T-helper 17 cell (primary cell): ENCODE results near the gene FGF21. TPM values are rescaled to one million over a fixed set of nuclear protein-coding genes. Genes with fewer than 3 reads are reported as not detected.
"Not testable (repeated sequence)": the region's sequence is repeated elsewhere in the genome, so short reads cannot be mapped to it uniquely, and the experiment has no call there.

Source experiments
- ATAC-seq: fragments of 150-1000 bp; cut with Tn5 transposase; 2 replicates; pipeline ENCODE4 v1.10.0; 2021; ENCODE audit warnings: mild to moderate bottlenecking, moderate library complexity
- DNase-seq, 3 donors: peaks; one replicate each; pipeline versions ENCODE4 v3.0.0 to v3.0.0-alpha.2; 2020 to 2021
- H3K9me3 ChIP-seq: one replicate; pipeline ENCODE4 v1.7.0; 2013; ENCODE audit warnings: low read length, mild to moderate bottlenecking; ENCODE audit not compliant: control insufficient read depth, poor library complexity, severe bottlenecking
- H3K27ac Mint-ChIP-seq: one replicate; pipeline ENCODE4 v1.8.0; 2022; ENCODE audit warnings: mild to moderate bottlenecking, moderate library complexity, mixed read lengths
- H3K27me3 Mint-ChIP-seq: one replicate; pipeline ENCODE4 v1.8.0; 2022; ENCODE audit warnings: mixed read lengths
- H3K36me3 Mint-ChIP-seq: one replicate; pipeline ENCODE4 v1.8.0; 2022; ENCODE audit warnings: low read depth, mixed read lengths
- H3K4me1 Mint-ChIP-seq: one replicate; pipeline ENCODE4 v1.8.0; 2022; ENCODE audit warnings: mild to moderate bottlenecking, mixed read lengths
- H3K4me3 Mint-ChIP-seq: one replicate; pipeline ENCODE4 v1.8.0; 2022; ENCODE audit warnings: mild to moderate bottlenecking, moderate library complexity, mixed read lengths
- total RNA-seq, 4 donors: library from RNA in 2 of 4; stranded (reverse) in 2 of 4; gene quantifications; one replicate each; pipeline ENCODE4 v1.2.3 and lab custom pipeline; 2022 to 2026

Gene FGF21, protein sequence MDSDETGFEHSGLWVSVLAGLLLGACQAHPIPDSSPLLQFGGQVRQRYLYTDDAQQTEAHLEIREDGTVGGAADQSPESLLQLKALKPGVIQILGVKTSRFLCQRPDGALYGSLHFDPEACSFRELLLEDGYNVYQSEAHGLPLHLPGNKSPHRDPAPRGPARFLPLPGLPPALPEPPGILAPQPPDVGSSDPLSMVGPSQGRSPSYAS
- total RNA-seq (not detected), total RNA-seq (lab: John Stamatoyannopoulos, UW) (0 reads per million in 2 donors)

- H3K27me3 Mint-ChIP-seq, result peaks cover 12% of the 10 kb centered on the region
- no peak within 1 kb of the TSS for H3K27ac Mint-ChIP-seq
- no peaks in the 10 kb centered on the region for H3K9me3 ChIP-seq
- peak within 1 kb of the TSS; percentile 86 for H3K4me3 Mint-ChIP-seq
- ATAC-seq (no peak), DNase-seq (no peak)
- H3K4me1 Mint-ChIP-seq, result peaks cover 10% of the 10 kb centered on the region
- no peaks in the 10 kb centered on the region for H3K36me3 Mint-ChIP-seq
Observed at GRCh38 chr19:48755084-48755641, at the start of gene FGF21. TSS of gene FGF21 (plus strand) at chr19:48755524. CDS start at chr19:48756237, 713 bp downstream.

GRCh38 chr19:48708471-48708870 lies 46.9 kb upstream of the FGF21 start:
- DNase-seq, result no peak
- no peak for ATAC-seq
- H3K36me3 Mint-ChIP-seq, result peaks cover 4% of the 10 kb centered on the region
- peaks cover 9% of the 10 kb centered on the region for H3K4me1 Mint-ChIP-seq
- H3K4me3 Mint-ChIP-seq, result no peak overlapping the region
- H3K9me3 ChIP-seq, result no peaks in the 10 kb centered on the region
- no peak overlapping the region for H3K27ac Mint-ChIP-seq
- no peaks in the 10 kb centered on the region for H3K27me3 Mint-ChIP-seq

GRCh38 chr19:48711106-48711662 lies 44.1 kb upstream of the FGF21 start:
- no peak overlapping the region for H3K4me3 Mint-ChIP-seq
- ATAC-seq, result no peak

DNA sequence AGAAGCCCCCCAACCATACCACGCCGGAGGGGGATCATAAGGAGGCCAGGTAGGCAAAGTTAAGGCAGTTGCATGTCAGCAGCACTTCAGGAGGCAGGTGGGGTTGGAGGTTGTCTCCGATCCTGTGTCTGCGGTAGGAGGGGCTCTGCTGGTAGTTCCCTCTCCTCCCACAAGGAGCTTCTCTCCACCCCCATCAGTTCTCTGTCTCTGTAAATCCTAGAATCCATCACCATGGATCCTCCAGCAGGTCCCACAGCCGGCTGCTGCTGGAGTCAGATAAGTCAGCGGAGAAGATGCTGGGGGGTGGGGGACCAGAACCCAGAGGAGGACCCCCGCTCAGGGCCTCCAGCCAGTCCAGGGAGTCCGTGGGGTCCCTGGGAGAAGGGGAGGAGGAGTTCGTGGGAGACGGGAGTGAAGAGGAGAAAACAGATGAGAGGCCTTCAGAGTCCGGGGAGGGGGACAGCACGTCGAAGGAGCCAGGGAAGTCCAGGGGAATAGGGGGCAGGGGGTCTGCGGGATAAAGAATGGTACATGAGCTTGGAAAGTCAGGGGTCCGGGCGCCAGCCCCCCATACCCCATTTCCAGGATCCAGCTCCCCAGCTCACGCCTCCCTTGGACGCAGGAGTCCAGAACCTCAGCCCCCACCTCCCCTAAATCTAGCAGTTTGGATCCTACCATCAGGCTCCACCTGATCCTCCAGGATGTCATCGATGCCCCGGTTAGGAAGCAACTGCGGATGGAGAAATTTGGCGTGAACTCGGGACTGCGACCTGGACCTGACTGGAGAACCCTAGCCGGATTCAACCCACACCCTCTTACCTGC lies 42.1 kb upstream of the FGF21 start:
- H3K27ac Mint-ChIP-seq, result no peak overlapping the region
- DNase-seq (no peak), ATAC-seq (no peak)
- peak overlapping the region; percentile 93 for H3K4me3 Mint-ChIP-seq
- no peaks in the 10 kb centered on the region for H3K27me3 Mint-ChIP-seq
- H3K36me3 Mint-ChIP-seq, result no peaks in the 10 kb centered on the region
- no peaks in the 10 kb centered on the region for H3K9me3 ChIP-seq
- peaks cover 15% of the 10 kb centered on the region for H3K4me1 Mint-ChIP-seq

More at GRCh38 chr19:48711106-48711662, 44.1 kb upstream of the FGF21 start:
- no peaks in the 10 kb centered on the region for H3K27me3 Mint-ChIP-seq
- H3K9me3 ChIP-seq, result no peaks in the 10 kb centered on the region
- H3K36me3 Mint-ChIP-seq, result peaks cover 2% of the 10 kb centered on the region
- H3K27ac Mint-ChIP-seq, result no peak overlapping the region
- no peak for DNase-seq
- H3K4me1 Mint-ChIP-seq, result peaks cover 16% of the 10 kb centered on the region

- ATAC-seq (peak; percentile 94), DNase-seq (peak; percentile 93 to 97 (median 94))
- Mint-ChIP-seq H3K27me3 (no peaks in the 10 kb centered on the region), H3K27ac (peak overlapping the region; percentile 59), H3K4me1 (peaks cover 17% of the 10 kb centered on the region), H3K36me3 (no peaks in the 10 kb centered on the region), H3K4me3 (peak overlapping the region; percentile 93)
- H3K9me3 ChIP-seq, result no peaks in the 10 kb centered on the region
Observed at GRCh38 chr19:48713864-48714755, 41.2 kb upstream of the FGF21 start.

DNA sequence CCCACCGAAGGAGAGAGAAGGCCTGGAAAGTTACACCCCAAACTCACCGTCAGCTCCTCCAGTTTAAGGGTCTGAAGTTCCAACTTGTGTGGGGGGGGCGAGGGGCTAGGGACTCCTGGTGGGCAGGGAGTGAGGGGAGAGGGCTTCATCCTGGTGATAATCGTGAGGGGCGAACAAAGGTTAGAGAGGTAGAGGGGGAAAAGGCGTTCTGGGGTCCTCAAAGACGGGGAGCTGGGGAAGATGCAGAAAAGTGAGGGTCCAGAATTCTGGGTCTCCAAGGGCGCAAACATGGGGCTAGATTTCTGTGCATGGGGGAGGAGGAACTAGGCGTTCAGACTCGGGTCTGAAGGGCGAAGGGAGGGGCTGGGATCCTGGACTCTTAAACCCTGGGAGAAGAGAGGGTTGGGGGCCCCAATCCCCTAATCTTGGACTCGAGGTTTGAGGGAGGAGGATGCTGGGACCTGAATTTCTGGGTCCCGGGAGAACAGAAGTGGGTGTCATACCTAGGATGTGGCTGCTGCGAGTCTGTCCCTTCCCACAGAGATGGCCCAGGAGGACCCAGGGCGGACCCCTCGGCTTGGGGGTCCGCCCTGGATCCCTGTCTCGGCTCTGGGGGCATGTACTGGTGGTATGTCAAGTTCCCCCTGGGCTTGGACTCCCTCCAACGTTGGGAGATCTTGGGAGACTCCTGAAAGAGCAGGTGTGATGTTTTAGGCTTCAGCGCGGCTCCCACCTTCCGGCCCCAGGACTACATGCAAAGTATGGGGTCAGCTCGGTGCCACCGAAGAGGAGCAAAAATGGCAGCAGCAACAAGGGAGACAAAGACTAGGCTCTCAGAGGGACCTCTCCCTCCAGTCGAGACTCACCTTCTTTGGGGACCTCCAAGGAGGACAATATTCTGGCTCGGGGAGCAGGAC lies 40.3 kb upstream of the FGF21 start:
- H3K27ac Mint-ChIP-seq, result peak overlapping the region; percentile 59
- no peaks in the 10 kb centered on the region for H3K27me3 Mint-ChIP-seq
- peak overlapping the region; percentile 93 for H3K4me3 Mint-ChIP-seq
- peaks cover 17% of the 10 kb centered on the region for H3K4me1 Mint-ChIP-seq
- H3K36me3 Mint-ChIP-seq, result no peaks in the 10 kb centered on the region
- H3K9me3 ChIP-seq, result no peaks in the 10 kb centered on the region
- ATAC-seq, result no peak
- DNase-seq, result no peak

DNA sequence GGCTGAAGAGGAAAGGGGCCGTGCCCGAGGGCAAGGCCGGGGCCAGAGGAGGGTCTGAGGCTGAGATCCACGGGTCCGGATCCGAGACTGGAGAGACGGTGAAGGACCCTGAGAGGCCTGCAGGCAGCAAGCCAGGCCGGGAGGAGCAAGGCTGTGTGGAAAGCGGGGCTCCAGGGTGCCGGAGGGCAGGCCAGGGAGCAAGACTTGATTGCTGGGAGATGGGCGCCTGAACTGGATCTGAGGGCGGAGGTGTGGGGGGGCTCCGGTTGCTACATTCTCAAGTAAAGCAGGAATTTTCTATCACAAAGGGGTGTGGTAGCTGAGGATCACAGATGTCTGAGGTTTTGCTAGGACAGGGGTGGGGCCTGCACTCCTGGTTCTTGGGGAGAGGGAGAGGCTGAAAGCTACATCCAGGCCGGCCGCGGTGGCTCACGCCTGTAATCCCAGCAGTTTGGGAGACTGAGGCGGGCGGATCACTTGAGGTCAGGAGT lies 39.6 kb upstream of the FGF21 start:
- no peaks in the 10 kb centered on the region for H3K9me3 ChIP-seq
- no peak overlapping the region for H3K4me3 Mint-ChIP-seq
- H3K27ac Mint-ChIP-seq, result no peak overlapping the region
- H3K27me3 Mint-ChIP-seq, result no peaks in the 10 kb centered on the region
- H3K4me1 Mint-ChIP-seq, result peaks cover 21% of the 10 kb centered on the region
- no peak for ATAC-seq
- H3K36me3 Mint-ChIP-seq, result no peaks in the 10 kb centered on the region
- no peak for DNase-seq

DNA sequence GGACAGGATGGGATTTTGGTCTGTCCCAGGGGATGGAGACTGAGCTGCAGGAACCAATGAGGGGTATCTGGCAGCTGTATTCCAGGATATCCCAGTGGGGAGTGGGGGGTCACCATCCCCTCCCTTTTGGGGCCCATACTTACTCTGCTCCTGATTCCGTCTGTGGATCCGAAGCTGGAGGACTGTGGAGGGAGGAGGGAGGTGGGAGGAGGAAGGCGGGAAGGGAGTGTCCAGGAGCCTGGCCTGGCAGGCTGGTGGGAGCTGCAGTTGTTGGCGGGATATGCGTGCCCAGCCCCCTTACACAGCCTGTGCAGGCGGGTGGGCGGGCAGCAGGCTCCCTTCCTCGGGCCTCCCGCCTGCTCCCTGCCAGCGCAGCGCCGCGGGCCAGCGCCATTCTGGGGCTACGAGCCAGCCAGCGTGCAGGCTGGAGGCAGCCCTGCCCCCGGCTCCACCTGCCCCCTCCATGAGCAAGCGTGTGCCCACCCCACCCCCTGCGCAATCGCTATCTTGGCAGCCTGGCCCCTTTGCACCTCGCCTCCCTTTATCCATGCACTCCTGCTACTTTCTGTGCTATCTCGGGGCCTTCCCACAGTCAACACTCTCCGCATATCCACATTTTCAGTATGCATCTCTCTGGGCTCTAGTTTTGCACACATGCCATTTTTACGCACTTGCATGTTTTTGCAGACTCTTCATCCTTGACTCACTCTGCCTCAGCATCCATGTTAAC lies 38.6 kb upstream of the FGF21 start:
- Mint-ChIP-seq H3K4me1 (peaks cover 25% of the 10 kb centered on the region), H3K4me3 (peak overlapping the region; percentile 25), H3K27me3 (no peaks in the 10 kb centered on the region), H3K36me3 (no peaks in the 10 kb centered on the region), H3K27ac (no peak overlapping the region)
- no peaks in the 10 kb centered on the region for H3K9me3 ChIP-seq
- ATAC-seq, result no peak
- no peak for DNase-seq

GRCh38 chr19:48718106-48718505 lies 37.2 kb upstream of the FGF21 start:
- H3K36me3 Mint-ChIP-seq, H3K9me3 ChIP-seq, H3K27me3 Mint-ChIP-seq, DNase-seq, H3K27ac Mint-ChIP-seq, H3K4me3 Mint-ChIP-seq, ATAC-seq: not testable (repeated sequence)
- peaks cover 19% of the 10 kb centered on the region for H3K4me1 Mint-ChIP-seq

DNA sequence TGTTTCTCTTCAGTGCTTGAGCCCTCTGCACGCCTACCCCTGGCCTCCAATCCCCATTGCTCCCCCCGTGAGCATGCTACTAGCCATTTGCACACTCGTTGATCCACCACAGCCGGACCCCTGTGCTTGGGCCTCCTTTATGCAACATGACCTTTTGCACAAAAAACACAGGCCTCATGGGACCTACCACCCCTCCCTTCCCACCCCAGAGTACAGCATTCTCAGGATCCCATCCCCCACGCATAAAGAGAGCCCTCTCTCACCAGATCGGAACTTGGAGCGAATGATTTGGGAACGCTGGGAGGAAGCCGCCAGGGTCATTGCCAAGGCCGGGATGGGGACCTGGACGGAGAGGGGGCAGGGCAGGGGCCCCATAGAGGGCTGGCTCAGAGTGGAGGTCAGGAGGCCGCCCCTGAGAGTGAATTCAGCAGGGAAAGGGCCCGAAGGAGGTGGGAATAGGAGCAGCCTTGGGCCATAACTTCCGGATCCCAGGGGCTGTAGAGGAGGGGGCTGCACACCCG lies 36.6 kb upstream of the FGF21 start:
- no peak for ATAC-seq
- Mint-ChIP-seq H3K27me3 (no peaks in the 10 kb centered on the region), H3K27ac (no peak overlapping the region), H3K4me3 (peak overlapping the region; percentile 39), H3K36me3 (no peaks in the 10 kb centered on the region), H3K4me1 (peaks cover 18% of the 10 kb centered on the region)
- DNase-seq, result no peak
- H3K9me3 ChIP-seq, result no peaks in the 10 kb centered on the region
